Fibroblast of skin of right biceps (primary cell): Measurements from ENCODE around the gene TMEM198.
A peak's percentile ranks its signal among the peaks of the same experiment; 100 is the strongest.

Source experiments
- DNase-seq: peaks from one replicate; pipeline ENCODE4 v3.0.0-alpha.2; 2013

Gene TMEM198

GRCh38 chr2:219509780-219510511 is 33.9 kb upstream of the TMEM198 start:
- DNase-seq = peak; percentile 48

- no peak for DNase-seq
Observed at GRCh38 chr2:219510512-219511135, 33.2 kb upstream of the TMEM198 start.

- DNase-seq = no peak
Observed at GRCh38 chr2:219511547-219512325, 32.1 kb upstream of the TMEM198 start.

GRCh38 chr2:219512524-219513216 is 31.2 kb upstream of the TMEM198 start:
- DNase-seq = no peak

- no peak for DNase-seq
Observed at GRCh38 chr2:219513787-219514186, 30.0 kb upstream of the TMEM198 start.

GRCh38 chr2:219514196-219514761 is 29.5 kb upstream of the TMEM198 start, which contains the start of gene ASIC4:
Gene ASIC4, plus strand, starts transcription at chr2:219514482. Its CDS starts 243 bp downstream, at chr2:219514725.
- DNase-seq = no peak

GRCh38 chr2:219514836-219515235 is 29.0 kb upstream of the TMEM198 start:
- no peak for DNase-seq

GRCh38 chr2:219515874-219516629 is 27.8 kb upstream of the TMEM198 start:
- DNase-seq = no peak

GRCh38 chr2:219516888-219517287 is 26.9 kb upstream of the TMEM198 start:
- no peak for DNase-seq

GRCh38 chr2:219517954-219518778 is 25.7 kb upstream of the TMEM198 start:
- DNase-seq = no peak

- DNase-seq = no peak
Observed at GRCh38 chr2:219519526-219519916, 24.3 kb upstream of the TMEM198 start.

- DNase-seq = no peak
Observed at GRCh38 chr2:219520079-219520478, 23.7 kb upstream of the TMEM198 start.

GRCh38 chr2:219521066-219521880 is 22.6 kb upstream of the TMEM198 start:
- peak; percentile 52 for DNase-seq

GRCh38 chr2:219522111-219523030 is 21.5 kb upstream of the TMEM198 start:
- DNase-seq = peak; percentile 94

GRCh38 chr2:219523031-219523671 is 20.7 kb upstream of the TMEM198 start:
- DNase-seq = no peak

- DNase-seq = no peak
Observed at GRCh38 chr2:219524817-219525216, 19.0 kb upstream of the TMEM198 start.

- DNase-seq = no peak
Observed at GRCh38 chr2:219525533-219526232, 18.1 kb upstream of the TMEM198 start.
